ENCODE data around the gene AOPEP.

DNA sequence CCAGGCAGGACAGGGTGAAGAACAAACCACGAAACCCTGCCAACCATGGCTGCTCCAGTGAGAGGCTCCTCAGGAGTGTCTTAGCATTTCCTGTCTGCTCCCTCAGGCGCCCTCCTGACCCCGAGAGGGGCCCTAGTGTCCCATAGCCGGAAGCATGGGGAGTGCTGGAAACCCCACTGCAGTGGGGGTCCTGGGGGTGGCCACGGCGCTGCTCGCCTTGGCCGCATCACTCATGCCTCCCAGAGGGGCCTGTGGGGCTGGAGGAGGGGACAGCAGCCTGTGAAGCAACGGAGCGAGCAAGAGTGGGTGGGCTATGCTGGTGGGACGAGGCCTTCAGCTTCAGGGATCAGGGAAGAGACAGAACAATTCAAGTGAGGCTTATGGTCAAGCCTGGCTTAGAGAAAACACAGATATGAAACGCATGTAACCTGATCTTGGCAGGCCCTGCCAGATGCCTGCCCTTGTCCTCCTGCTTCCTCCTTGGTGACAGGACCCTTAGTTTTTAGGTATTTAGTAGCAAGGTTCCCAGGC lies 372.0 kb downstream of the AOPEP start:
- TF ChIP-seq, protein P1, sequence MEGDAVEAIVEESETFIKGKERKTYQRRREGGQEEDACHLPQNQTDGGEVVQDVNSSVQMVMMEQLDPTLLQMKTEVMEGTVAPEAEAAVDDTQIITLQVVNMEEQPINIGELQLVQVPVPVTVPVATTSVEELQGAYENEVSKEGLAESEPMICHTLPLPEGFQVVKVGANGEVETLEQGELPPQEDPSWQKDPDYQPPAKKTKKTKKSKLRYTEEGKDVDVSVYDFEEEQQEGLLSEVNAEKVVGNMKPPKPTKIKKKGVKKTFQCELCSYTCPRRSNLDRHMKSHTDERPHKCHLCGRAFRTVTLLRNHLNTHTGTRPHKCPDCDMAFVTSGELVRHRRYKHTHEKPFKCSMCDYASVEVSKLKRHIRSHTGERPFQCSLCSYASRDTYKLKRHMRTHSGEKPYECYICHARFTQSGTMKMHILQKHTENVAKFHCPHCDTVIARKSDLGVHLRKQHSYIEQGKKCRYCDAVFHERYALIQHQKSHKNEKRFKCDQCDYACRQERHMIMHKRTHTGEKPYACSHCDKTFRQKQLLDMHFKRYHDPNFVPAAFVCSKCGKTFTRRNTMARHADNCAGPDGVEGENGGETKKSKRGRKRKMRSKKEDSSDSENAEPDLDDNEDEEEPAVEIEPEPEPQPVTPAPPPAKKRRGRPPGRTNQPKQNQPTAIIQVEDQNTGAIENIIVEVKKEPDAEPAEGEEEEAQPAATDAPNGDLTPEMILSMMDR (IDR thresholded peaks at IDR 0.05), result no peak
- no peak for TF ChIP-seq HMGXB4 (CRISPR knock-in tag; IDR thresholded peaks at IDR 0.05; ENCODE audit: borderline replicate concordance)
- no peak for TF ChIP-seq MAZ (IDR thresholded peaks at IDR 0.05; ENCODE audit: borderline replicate concordance, low read depth, low read length)
- TF ChIP-seq BCL3 (IDR thresholded peaks at IDR 0.05), result no peak
- no peak for TF ChIP-seq MAFK (IDR thresholded peaks at IDR 0.05; ENCODE audit: partially characterized antibody)
- TF ChIP-seq ZC3H11A (IDR thresholded peaks at IDR 0.05), result no peak
- TF ChIP-seq, protein P2, sequence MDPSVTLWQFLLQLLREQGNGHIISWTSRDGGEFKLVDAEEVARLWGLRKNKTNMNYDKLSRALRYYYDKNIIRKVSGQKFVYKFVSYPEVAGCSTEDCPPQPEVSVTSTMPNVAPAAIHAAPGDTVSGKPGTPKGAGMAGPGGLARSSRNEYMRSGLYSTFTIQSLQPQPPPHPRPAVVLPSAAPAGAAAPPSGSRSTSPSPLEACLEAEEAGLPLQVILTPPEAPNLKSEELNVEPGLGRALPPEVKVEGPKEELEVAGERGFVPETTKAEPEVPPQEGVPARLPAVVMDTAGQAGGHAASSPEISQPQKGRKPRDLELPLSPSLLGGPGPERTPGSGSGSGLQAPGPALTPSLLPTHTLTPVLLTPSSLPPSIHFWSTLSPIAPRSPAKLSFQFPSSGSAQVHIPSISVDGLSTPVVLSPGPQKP (IDR thresholded peaks at IDR 0.05; ENCODE audit: low read depth, low read length), result no peak
- no peak for TF ChIP-seq KDM1A (IDR thresholded peaks at IDR 0.05; ENCODE audit: low read depth)
- TF ChIP-seq EP300 (IDR thresholded peaks at IDR 0.05), result no peak
- no peak for TF ChIP-seq REST (IDR thresholded peaks at IDR 0.05)
- no peak for TF ChIP-seq HOXA7 (CRISPR knock-in tag; IDR thresholded peaks at IDR 0.05)
